GM12872 (cell line): Measurements from ENCODE around the gene KSR2.

Experiments
- TF ChIP-seq, protein P1 (sequence below): IDR thresholded peaks from 3 replicates; pipeline ENCODE4 v1.5.1; 2011; ENCODE audit warnings: low read depth, mild to moderate bottlenecking, low read length, moderate library complexity; ENCODE audit not compliant: insufficient read depth

The KSR2 gene

DNA sequence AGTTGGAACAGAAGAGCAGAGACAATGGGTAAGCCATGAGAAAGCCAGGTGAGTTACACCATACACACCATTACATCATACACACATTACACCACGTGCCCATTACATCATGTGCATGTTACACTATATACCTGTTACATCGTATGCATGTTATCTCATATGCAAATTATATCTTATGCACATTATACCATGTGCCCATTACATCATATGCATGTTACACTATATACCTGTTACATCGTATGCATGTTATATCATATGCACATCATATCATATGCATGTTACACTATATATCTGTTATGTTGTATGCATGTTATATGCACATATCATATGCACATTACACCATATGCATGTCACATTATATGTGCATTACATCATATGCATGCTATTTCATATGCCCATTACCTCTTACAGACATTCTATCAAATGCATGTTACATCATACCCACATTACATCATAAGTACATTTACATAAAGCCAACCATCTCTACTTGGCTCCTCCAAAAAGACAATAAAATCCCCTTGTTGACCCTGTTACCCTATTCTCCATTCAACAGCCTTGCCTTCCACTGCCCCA lies 207.2 kb downstream of the KSR2 start:
- TF ChIP-seq, protein P1, sequence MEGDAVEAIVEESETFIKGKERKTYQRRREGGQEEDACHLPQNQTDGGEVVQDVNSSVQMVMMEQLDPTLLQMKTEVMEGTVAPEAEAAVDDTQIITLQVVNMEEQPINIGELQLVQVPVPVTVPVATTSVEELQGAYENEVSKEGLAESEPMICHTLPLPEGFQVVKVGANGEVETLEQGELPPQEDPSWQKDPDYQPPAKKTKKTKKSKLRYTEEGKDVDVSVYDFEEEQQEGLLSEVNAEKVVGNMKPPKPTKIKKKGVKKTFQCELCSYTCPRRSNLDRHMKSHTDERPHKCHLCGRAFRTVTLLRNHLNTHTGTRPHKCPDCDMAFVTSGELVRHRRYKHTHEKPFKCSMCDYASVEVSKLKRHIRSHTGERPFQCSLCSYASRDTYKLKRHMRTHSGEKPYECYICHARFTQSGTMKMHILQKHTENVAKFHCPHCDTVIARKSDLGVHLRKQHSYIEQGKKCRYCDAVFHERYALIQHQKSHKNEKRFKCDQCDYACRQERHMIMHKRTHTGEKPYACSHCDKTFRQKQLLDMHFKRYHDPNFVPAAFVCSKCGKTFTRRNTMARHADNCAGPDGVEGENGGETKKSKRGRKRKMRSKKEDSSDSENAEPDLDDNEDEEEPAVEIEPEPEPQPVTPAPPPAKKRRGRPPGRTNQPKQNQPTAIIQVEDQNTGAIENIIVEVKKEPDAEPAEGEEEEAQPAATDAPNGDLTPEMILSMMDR, result no peak

DNA sequence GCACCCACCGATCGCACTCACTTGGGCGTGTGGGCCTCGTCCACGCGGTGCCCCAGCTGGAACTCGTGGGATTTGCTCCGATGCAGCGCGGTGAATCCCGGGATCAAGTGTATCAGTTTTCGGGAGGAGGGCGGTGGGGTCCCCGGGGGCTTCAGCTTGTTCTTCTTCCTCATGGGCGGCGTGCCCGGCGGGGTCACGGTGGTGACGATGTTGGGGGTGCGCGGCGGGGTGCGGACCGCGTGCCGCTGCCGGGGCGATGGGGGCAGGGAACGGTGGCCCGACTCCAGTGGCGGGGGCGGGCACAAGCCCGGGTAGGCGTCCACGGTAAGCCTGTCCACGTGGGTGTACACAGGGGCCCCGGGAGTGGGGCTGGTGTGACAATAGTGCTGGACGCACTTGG lies 207.8 kb downstream of the KSR2 start:
- TF ChIP-seq, protein P1, result no peak

DNA sequence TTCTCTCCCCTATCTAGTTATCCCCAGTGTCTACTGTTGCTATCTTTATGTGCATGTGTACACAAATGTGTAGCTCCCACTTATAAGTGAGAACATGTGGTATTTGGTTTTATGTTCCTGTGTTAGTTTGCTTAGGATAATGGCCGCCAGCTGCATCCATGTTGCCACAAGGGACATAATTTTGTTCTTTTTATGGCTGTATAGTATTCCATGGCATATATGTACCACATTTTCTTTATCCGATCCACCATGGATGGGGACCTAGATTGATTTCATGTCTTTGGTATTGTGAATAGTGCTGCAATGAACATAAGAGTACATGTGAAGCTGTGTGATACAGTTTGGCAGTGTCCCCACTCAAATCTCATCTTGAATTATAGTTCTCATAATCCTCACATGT lies 218.1 kb downstream of the KSR2 start:
- TF ChIP-seq, protein P1, result no peak

DNA sequence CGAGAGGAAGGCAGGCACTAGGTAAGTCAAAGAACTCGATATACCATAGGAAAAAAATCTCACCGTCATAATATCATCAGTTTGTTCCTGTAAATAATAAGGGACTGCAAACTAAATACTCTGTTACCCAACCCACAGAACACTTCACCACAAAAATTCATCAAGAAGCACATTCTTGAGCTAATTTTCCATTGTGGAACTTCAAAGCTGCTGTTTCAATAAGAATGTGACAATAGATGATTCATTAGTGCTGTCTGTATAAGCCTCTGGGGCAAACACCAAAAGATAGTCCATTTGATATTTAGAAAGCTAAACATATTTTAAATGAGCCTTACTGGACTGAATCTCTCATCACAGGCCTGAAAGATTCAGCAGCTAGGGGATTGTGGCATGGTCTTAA lies 219.4 kb downstream of the KSR2 start:
- TF ChIP-seq, protein P1, result no peak

DNA sequence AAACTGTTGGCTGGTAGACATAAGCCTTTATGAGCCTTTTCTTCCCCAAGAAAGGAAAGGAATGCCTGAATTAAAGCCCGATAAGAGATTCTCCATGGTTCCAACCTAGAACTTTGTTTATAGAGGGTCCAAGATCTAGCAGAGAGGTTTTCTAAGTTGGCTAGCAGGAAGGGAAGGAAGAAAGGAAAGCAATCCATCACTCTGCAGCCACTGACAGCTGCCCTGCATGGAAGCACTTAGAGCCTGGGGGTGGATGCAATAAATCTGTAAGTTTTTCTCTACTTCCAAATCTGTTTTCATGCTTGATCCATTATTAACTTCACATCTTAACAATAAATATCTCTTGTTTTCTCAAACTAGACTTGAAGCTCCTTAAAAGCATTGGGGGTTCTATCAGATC lies 224.4 kb downstream of the KSR2 start:
- TF ChIP-seq, protein P1, result no peak

DNA sequence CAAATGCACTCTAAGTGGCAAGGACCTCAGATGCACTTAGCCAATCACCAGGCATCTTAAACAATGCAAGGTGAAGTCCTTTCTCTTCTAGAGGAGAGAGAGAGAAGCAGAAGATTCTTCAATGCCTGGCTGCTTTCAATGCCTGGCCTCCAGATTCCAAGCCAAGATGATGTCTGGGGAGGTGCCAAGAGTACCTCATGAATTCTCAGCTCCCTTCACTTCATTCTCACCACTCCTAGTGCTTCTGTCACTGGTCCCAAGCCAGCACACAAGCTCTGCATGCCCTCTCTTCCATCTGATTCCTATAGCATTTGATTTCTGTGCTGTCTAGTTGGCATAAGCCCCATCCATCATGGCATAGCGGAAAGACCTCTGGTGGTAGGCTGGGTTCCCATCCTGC lies 225.0 kb downstream of the KSR2 start:
- TF ChIP-seq, protein P1, result no peak

DNA sequence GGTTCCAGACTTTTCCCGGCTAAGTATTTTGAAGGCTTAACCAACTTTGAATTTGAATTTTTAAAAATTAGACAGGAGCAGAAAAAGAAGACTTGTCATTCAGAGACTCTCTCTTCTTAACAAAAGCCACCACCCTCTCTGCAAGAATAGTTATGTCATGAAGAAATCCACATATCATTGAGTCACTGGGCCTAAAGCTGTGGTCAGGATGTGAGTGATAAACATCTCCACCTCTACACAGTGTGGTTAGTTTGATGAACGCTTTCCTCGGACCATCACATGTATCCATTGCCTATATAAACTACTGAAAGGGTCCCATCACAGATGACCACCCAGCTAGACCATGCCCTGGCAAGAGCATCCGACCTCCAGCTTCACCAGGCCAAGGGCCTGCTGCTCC lies 226.1 kb downstream of the KSR2 start:
- TF ChIP-seq, protein P1, result no peak
